Right kidney (tissue), 1 donor: ENCODE results near the gene MOCS3.

Source experiments
- DNase-seq: peaks from one replicate; pipeline ENCODE4 v3.0.0-alpha.2; 2016

The MOCS3 gene

DNA sequence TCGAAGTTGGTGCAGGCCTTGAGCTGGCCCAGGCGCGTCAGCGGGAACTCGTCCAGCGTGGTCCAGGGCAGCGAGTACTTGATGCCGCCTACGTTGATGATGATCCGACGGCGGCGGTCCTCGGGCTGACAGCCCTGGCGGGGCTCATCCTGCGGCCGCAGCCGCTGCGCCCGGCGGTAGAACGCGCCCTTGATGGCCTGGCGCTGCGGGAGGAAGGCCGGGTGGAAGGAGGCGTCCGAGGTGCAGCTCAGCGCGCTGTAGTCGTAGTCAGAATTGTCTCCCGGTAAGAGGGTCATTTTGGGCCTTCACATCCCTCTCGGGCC, 51.4 kb downstream of the MOCS3 start:
- DNase-seq, result no peak

DNA sequence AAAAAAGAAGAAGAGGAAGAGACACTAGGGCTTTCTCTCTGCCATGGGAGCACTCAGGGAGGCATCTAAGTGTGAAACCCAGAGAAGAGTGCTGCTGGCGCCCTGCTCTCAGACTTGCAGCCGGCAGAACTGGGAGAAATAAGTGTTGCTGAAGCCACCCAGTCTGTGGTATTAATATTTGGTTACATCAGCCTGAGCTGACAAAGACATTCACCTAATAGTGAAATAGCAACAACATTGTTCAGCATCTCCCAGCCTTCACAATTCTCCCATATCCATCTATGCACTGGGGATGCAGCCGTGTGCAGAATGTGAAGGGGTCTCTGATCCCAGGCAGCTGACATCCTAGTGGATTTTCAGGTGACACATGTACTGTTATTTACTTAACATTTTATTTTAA, 52.3 kb downstream of the MOCS3 start:
- no peak for DNase-seq

DNA sequence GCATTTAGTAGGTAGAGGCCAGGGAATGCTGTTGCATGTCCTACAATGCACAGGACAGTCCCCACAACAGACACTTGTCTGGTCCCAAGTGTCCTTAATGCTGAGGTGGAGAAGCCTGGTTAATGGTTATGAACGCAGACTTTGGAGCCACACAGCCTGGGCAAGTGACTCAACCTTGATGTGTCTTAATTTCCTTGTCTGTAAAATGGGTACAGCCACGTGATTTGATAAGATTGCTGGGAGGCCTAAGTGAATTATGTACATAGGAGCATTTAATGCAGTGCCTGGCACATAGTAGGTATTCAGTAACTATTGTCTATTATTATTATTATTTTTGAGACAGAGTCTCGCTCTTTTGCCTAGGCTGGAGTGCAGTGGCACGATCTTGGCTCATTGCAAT, 52.9 kb downstream of the MOCS3 start:
- no peak for DNase-seq

DNA sequence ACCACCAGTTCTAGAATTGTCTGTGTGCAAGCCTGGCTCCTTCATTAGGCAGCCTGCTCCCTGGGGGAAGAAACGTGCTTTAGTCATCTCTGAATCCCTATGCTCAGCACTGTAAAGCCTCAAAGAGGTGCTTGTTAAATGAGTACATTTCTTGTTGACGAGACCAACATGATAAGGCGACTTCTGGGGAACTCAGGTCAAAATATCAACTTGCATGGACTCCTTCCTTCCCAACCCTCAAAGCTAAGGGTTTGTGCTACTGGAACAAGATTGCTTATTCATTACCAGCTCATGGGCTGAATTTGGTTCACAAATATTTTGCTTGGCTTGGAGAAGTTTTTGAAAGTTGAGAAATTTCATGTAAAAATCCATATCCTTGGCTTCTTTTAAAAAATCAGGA, 53.7 kb downstream of the MOCS3 start:
- DNase-seq, result no peak
